HepG2 (cell line): Measurements from ENCODE around the gene RPUSD3. TPM values are rescaled to one million over a fixed set of nuclear protein-coding genes. Genes with fewer than 3 reads are reported as not detected.

Source experiments
- ATAC-seq: fragments of 200-7000 bp; cut with Tn5 transposase; 3 replicates; pipeline ENCODE4 v1.9.1; 2020; ENCODE audit warnings: mild to moderate bottlenecking, moderate library complexity
- BruUV-seq: library from RNA; stranded (reverse); fragments of 400-500 nt; replicated peaks from 2 replicates; lab custom pipeline; 2021; lab: Mats Ljungman, UMichigan
- CTCF ChIA-PET: fragments of 300-600 bp; formaldehyde crosslinking; extraction: SDS; loops from one replicate; lab custom pipeline; 2021; ENCODE audit warnings: low total read pairs, inconsistent platforms, low intra/inter-chr PET ratio; lab: Yijun Ruan, JAX
- POLR2A ChIA-PET: fragments of 350-600 bp; sonication (Branson Sonifier 250); formaldehyde crosslinking; loops from one replicate; lab custom pipeline; 2020; ENCODE audit warnings: antibody characterized with exemption, inconsistent platforms; lab: Yijun Ruan, JAX
- DNase-seq: peaks from one replicate; pipeline ENCODE4 v3.0.0-alpha.2; 2015; ENCODE audit warnings: low spot score
- FAIRE-seq: peaks from 3 replicates; lab custom pipeline; 2011; peaks lifted over from hg19 to GRCh38; lab: Jason Lieb, UNC
- H2AFZ ChIP-seq: one replicate; pipeline ENCODE4 v1.6.1; 2011; ENCODE audit warnings: low read length, inconsistent platforms
- H3K27ac ChIP-seq: fragments of 300-600 bp; 3 replicates; pipeline ENCODE4 v1.8.0; 2011; ENCODE audit warnings: mixed run types, mild to moderate bottlenecking, mixed read lengths, low read length, inconsistent platforms; ENCODE audit not compliant: insufficient read depth; ENCODE audit errors: extremely low read length
- H3K27me3 ChIP-seq, 2 experiments: fragments of 200-600 bp in 1 of 2; 2 replicates in 1 of 2; 3 replicates in 1 of 2; pipeline versions ENCODE4 v1.6.0 to v1.8.0; 2011; ENCODE audit warnings: low read length in 2 of 2, mild to moderate bottlenecking in 2 of 2, moderate library complexity in 2 of 2, inconsistent platforms in 1 of 2; ENCODE audit not compliant: insufficient read depth in 2 of 2, control insufficient read depth in 1 of 2
- H3K36me3 ChIP-seq, 2 experiments: fragments of 200-600 bp in 1 of 2; replicated peaks in 1 of 2; 2 replicates in 1 of 2; 3 replicates in 1 of 2; pipeline versions ENCODE4 v1.5.1 to v1.8.0; 2011; ENCODE audit warnings: low read length in 2 of 2, inconsistent platforms in 1 of 2; ENCODE audit not compliant: insufficient read depth in 2 of 2, control insufficient read depth in 1 of 2
- H3K4me1 ChIP-seq: 2 replicates; pipeline ENCODE4 v1.5.1; 2012; ENCODE audit warnings: low read length, inconsistent platforms; ENCODE audit not compliant: insufficient read depth
- H3K4me2 ChIP-seq: 2 replicates; pipeline ENCODE4 v1.6.0; 2011; ENCODE audit warnings: low read depth, low read length, inconsistent platforms
- H3K4me3 ChIP-seq, 3 experiments: fragments of 200-600 bp in 1 of 3; sonication (generic), shearing (Covaris generic) in 1 of 3; replicated peaks in 1 of 3; 2 replicates each; pipeline ENCODE4 v1.5.1; 2011 to 2016; ENCODE audit warnings: low read length in 3 of 3, inconsistent platforms in 2 of 3, low read depth in 2 of 3, mild to moderate bottlenecking in 2 of 3, control low read depth in 1 of 3, mixed read lengths in 1 of 3; ENCODE audit not compliant: insufficient read depth in 1 of 3
- H3K79me2 ChIP-seq: one replicate; pipeline ENCODE4 v1.6.1; 2011; ENCODE audit warnings: low read length, inconsistent platforms; ENCODE audit not compliant: insufficient read depth
- H3K9ac ChIP-seq: 2 replicates; pipeline ENCODE4 v1.6.0; 2011; ENCODE audit warnings: mild to moderate bottlenecking, low read depth, low read length, inconsistent platforms; ENCODE audit not compliant: insufficient read depth
- H3K9me3 ChIP-seq: 2 replicates; pipeline ENCODE4 v1.5.1; 2012; ENCODE audit warnings: mild to moderate bottlenecking, low read length
- H4K20me1 ChIP-seq: 2 replicates; pipeline ENCODE4 v1.6.0; 2011; ENCODE audit warnings: inconsistent platforms, mild to moderate bottlenecking, low read length, moderate library complexity; ENCODE audit not compliant: insufficient read depth
- IRF2 ChIP-seq: IDR thresholded peaks from 2 replicates; pipeline ENCODE4 v1.6.1; 2018; ENCODE audit warnings: missing genetic modification reagents, missing compliant biosample characterization
- MYNN ChIP-seq: sonication (generic); formaldehyde crosslinking; IDR thresholded peaks from 2 replicates; pipeline ENCODE4 v1.4.0; 2020; ENCODE audit warnings: mild to moderate bottlenecking, low read depth, missing genetic modification reagents
- SMAD9 ChIP-seq: sonication (generic); formaldehyde crosslinking; IDR thresholded peaks from 2 replicates; pipeline ENCODE4 v1.5.1; 2020; ENCODE audit warnings: mild to moderate bottlenecking, missing genetic modification reagents
- ZBTB1 ChIP-seq: sonication (generic); formaldehyde crosslinking; IDR thresholded peaks from 2 replicates; pipeline ENCODE4 v1.4.0; 2020; ENCODE audit warnings: missing genetic modification reagents, borderline replicate concordance
- ZKSCAN8 ChIP-seq: IDR thresholded peaks from 2 replicates; pipeline ENCODE4 v1.6.1; 2016; ENCODE audit warnings: borderline replicate concordance, missing genetic modification reagents, missing compliant biosample characterization
- ZNF10 ChIP-seq: sonication (generic); formaldehyde crosslinking; IDR thresholded peaks from 2 replicates; pipeline ENCODE4 v1.4.0; 2020; ENCODE audit warnings: mild to moderate bottlenecking, low read depth, missing genetic modification reagents, borderline replicate concordance
- ZNF33A ChIP-seq: sonication (generic); formaldehyde crosslinking; IDR thresholded peaks from 2 replicates; pipeline ENCODE4 v1.5.1; 2020; ENCODE audit warnings: missing genetic modification reagents, mild to moderate bottlenecking, moderate library complexity, borderline replicate concordance
- ZNF766 ChIP-seq: sonication (generic); formaldehyde crosslinking; IDR thresholded peaks from 2 replicates; pipeline ENCODE4 v1.5.0; 2020; ENCODE audit warnings: missing genetic modification reagents, borderline replicate concordance
- ZSCAN21 ChIP-seq: sonication (generic); formaldehyde crosslinking; IDR thresholded peaks from 2 replicates; pipeline ENCODE4 v1.8.0; 2022; ENCODE audit warnings: mild to moderate bottlenecking, missing genetic modification reagents, moderate library complexity, borderline replicate concordance
- WGBS: methylation state at CpG from one replicate; pipeline ENCODE4 v1.1.6; 2017; ENCODE audit warnings: low lambda C conversion rate; 5-methylcytosine and 5-hydroxymethylcytosine counted together
- in situ Hi-C: cut with HindIII; loops from 2 replicates; pipeline ENCODE4 v1.10.0; 2017; ENCODE audit warnings: low pct_unique_long_range_greater_than_20kb; ENCODE audit not compliant: extremely low pct_ligation_motif_present
- intact Hi-C: fragments of 100-400 bp; cut with micrococcal nuclease; formaldehyde crosslinking; loops from one replicate; pipeline ENCODE4 v1.10.0; 2022; ENCODE audit not compliant: unreplicated experiment
- polyA plus RNA-seq, 8 experiments: library from polyadenylated mRNA; depleted of rRNA in 3 of 8; stranded (reverse) in 7 of 8; unstranded in 1 of 8; fragments of >200 nt; fragmentation: Illumina TruSeq in 4 of 8; extraction: Trizol in 4 of 8; gene quantifications; 2 replicates each; pipeline versions ENCODE4 v1.2.1 to v1.2.3, GENCODE V29; 2011 to 2016; ENCODE audit warnings: low read depth in 4 of 8, missing spikeins in 1 of 8, mixed read lengths in 1 of 8; ENCODE audit not compliant: insufficient read depth in 1 of 8
- total RNA-seq, 5 experiments: library from RNA; depleted of rRNA; stranded (reverse); fragments of >200 nt; fragmentation: Illumina TruSeq; extraction: Trizol; gene quantifications; 2 replicates each; pipeline ENCODE4 v1.2.3, GENCODE V29; 2016; ENCODE audit warnings: low read depth in 1 of 5
- TF ChIP-seq, protein P1 (sequence below): IDR thresholded peaks from 2 replicates; pipeline ENCODE4 v1.6.1; 2016; ENCODE audit warnings: missing compliant biosample characterization, missing genetic modification reagents, borderline replicate concordance
- TF ChIP-seq, protein P2 (sequence below): sonication (generic); formaldehyde crosslinking; IDR thresholded peaks from 2 replicates; pipeline ENCODE4 v1.8.0; 2023; ENCODE audit warnings: mild to moderate bottlenecking, missing genetic modification reagents
- TF ChIP-seq, protein P3 (sequence below): sonication (generic); formaldehyde crosslinking; IDR thresholded peaks from 2 replicates; pipeline ENCODE4 v1.8.1; 2023; ENCODE audit warnings: mild to moderate bottlenecking, missing genetic modification reagents
- TF ChIP-seq, protein P4 (sequence below): sonication (generic); formaldehyde crosslinking; IDR thresholded peaks from 2 replicates; pipeline ENCODE4 v1.4.0; 2020; ENCODE audit warnings: missing genetic modification reagents, borderline replicate concordance
- TF ChIP-seq, protein P5 (sequence below): sonication (generic); formaldehyde crosslinking; IDR thresholded peaks from 2 replicates; pipeline ENCODE4 v1.8.0; 2022; ENCODE audit warnings: mild to moderate bottlenecking, missing genetic modification reagents; ENCODE audit not compliant: insufficient replicate concordance

Gene RPUSD3
- total and polyA plus RNA-seq, 2 of the 13 experiments (the other 11 are each of a cell fraction or from before 2014, with no cell fraction given) = 32.1 to 48.7 TPM

DNA sequence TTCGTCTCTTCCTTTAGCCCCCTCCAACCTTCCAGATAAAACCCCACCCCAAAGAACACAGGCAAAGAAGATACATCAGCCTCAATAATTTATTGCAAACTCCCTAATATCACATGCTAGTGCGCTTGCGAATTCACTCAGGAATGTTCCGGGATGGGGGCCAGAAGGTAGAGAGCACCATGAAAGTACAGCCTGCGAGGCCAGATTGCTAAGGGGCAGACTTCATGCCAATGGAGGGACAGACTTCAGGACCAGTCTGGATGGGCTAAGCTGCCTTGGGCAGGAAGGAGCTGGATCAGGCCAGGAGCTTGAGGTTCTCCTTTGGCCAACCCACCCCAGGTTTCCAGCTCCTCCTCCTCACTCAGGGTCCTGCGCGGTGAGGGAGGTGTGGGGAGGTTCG lies 22.8 kb upstream of the RPUSD3 start:
- no TSS peak for BruUV-seq
- WGBS = 97% methylated on average over 5 of the region's 8 CpGs
- H3K4me2 ChIP-seq = no peak overlapping the region
- no peak overlapping the region for H3K9ac ChIP-seq
- CTCF ChIA-PET = no interaction called here
- H3K27ac ChIP-seq = no peak overlapping the region
- no peaks in the 10 kb centered on the region for H4K20me1 ChIP-seq
- TF ChIP-seq, protein P1, sequence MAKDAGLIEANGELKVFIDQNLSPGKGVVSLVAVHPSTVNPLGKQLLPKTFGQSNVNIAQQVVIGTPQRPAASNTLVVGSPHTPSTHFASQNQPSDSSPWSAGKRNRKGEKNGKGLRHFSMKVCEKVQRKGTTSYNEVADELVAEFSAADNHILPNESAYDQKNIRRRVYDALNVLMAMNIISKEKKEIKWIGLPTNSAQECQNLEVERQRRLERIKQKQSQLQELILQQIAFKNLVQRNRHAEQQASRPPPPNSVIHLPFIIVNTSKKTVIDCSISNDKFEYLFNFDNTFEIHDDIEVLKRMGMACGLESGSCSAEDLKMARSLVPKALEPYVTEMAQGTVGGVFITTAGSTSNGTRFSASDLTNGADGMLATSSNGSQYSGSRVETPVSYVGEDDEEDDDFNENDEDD (CRISPR knock-in tag) = no peak
- TF ChIP-seq ZNF10 = no peak
- TF ChIP-seq ZKSCAN8 (CRISPR knock-in tag) = no peak
- TF ChIP-seq ZNF766 (CRISPR knock-in tag) = no peak
- TF ChIP-seq, protein P2, sequence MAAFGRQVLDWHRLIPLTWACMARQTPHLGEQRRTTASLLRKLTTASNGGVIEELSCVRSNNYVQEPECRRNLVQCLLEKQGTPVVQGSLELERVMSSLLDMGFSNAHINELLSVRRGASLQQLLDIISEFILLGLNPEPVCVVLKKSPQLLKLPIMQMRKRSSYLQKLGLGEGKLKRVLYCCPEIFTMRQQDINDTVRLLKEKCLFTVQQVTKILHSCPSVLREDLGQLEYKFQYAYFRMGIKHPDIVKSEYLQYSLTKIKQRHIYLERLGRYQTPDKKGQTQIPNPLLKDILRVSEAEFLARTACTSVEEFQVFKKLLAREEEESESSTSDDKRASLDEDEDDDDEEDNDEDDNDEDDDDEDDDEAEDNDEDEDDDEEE (CRISPR knock-in tag) = no peak
- TF ChIP-seq, protein P3, sequence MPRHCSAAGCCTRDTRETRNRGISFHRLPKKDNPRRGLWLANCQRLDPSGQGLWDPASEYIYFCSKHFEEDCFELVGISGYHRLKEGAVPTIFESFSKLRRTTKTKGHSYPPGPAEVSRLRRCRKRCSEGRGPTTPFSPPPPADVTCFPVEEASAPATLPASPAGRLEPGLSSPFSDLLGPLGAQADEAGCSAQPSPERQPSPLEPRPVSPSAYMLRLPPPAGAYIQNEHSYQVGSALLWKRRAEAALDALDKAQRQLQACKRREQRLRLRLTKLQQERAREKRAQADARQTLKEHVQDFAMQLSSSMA (CRISPR knock-in tag) = no peak
- no peak for TF ChIP-seq SMAD9 (CRISPR knock-in tag)
- no peak for TF ChIP-seq ZBTB1 (CRISPR knock-in tag)
- no peak for TF ChIP-seq IRF2
- TF ChIP-seq MYNN (CRISPR knock-in tag) = no peak
- no peak for TF ChIP-seq ZNF33A (CRISPR knock-in tag)
- TF ChIP-seq, protein P4, sequence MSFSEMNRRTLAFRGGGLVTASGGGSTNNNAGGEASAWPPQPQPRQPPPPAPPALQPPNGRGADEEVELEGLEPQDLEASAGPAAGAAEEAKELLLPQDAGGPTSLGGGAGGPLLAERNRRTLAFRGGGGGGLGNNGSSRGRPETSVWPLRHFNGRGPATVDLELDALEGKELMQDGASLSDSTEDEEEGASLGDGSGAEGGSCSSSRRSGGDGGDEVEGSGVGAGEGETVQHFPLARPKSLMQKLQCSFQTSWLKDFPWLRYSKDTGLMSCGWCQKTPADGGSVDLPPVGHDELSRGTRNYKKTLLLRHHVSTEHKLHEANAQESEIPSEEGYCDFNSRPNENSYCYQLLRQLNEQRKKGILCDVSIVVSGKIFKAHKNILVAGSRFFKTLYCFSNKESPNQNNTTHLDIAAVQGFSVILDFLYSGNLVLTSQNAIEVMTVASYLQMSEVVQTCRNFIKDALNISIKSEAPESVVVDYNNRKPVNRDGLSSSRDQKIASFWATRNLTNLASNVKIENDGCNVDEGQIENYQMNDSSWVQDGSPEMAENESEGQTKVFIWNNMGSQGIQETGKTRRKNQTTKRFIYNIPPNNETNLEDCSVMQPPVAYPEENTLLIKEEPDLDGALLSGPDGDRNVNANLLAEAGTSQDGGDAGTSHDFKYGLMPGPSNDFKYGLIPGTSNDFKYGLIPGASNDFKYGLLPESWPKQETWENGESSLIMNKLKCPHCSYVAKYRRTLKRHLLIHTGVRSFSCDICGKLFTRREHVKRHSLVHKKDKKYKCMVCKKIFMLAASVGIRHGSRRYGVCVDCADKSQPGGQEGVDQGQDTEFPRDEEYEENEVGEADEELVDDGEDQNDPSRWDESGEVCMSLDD (CRISPR knock-in tag) = no peak
- TF ChIP-seq, protein P5, sequence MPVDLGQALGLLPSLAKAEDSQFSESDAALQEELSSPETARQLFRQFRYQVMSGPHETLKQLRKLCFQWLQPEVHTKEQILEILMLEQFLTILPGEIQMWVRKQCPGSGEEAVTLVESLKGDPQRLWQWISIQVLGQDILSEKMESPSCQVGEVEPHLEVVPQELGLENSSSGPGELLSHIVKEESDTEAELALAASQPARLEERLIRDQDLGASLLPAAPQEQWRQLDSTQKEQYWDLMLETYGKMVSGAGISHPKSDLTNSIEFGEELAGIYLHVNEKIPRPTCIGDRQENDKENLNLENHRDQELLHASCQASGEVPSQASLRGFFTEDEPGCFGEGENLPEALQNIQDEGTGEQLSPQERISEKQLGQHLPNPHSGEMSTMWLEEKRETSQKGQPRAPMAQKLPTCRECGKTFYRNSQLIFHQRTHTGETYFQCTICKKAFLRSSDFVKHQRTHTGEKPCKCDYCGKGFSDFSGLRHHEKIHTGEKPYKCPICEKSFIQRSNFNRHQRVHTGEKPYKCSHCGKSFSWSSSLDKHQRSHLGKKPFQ = no peak
- no peak for TF ChIP-seq ZSCAN21 (CRISPR knock-in tag)
- ATAC-seq = no peak
- no peak for FAIRE-seq
- H3K9me3 ChIP-seq = no peaks in the 10 kb centered on the region
- H3K36me3 ChIP-seq = no peaks in the 10 kb centered on the region
- in situ Hi-C loops = no loop called here
- no peak overlapping the region for H3K4me3 ChIP-seq
- H3K79me2 ChIP-seq = no peaks in the 10 kb centered on the region
- no peaks in the 10 kb centered on the region for H3K27me3 ChIP-seq
- H2AFZ ChIP-seq = no peak overlapping the region
- POLR2A ChIA-PET = interaction anchor here (3.5 to 6.6 kb wide), 2 partner anchors 24 to 34 kb away, joined by 35 to 153 read pairs; partner anchors contain the start of genes IL17RE and JAGN1
- no peak for DNase-seq
- peaks cover 44% of the 10 kb centered on the region for H3K4me1 ChIP-seq
- intact Hi-C loops = no loop called here
